AG10803 (cell line): ENCODE data around the gene MTHFS.
A peak's percentile ranks its signal among the peaks of the same experiment; 100 is the strongest.

ENCODE experiments used
- DNase-seq: peaks from one replicate; pipeline ENCODE4 v3.0.0; 2010; ENCODE audit warnings: low read depth
- H3K4me3 ChIP-seq: 2 replicates; pipeline ENCODE4 v1.5.1; 2011; ENCODE audit warnings: mild to moderate bottlenecking, low read length, control low read depth
- CTCF ChIP-seq: conservative IDR thresholded peaks from 2 replicates; pipeline ENCODE4 v1.5.1; 2011; ENCODE audit warnings: mild to moderate bottlenecking, low read length, control low read depth, inconsistent platforms

MTHFS gene

DNA sequence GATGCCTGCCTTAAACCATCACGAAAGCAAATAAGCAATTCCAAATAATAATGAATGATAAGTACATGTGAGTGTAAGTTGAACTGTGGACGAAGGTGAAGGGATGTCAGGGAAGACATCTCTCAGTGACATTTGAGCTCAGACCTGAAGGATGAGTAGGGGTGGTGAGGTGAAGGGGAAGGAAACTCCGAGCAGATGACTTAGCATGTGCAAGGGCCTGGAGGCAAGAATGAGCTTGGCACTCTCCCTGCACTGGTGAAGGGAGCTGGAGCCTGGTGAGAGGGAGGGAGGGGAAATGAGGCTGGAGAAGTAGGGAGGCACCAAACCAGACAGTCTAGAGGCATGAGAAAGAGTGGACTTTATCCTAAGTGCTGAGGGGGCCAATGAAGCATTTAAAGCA lies 84.3 kb downstream of the MTHFS start:
- TF ChIP-seq CTCF = no peak
- H3K4me3 ChIP-seq = no peak overlapping the region
- DNase-seq = no peak

GRCh38 chr15:79811406-79812405 lies 85.1 kb downstream of the MTHFS start:
- TF ChIP-seq CTCF = no peak
- peak; percentile 80 for DNase-seq

GRCh38 chr15:79804838-79805237 lies 92.0 kb downstream of the MTHFS start:
- peak; percentile 7 for DNase-seq
- no peak overlapping the region for H3K4me3 ChIP-seq
- no peak for TF ChIP-seq CTCF

More at GRCh38 chr15:79811406-79812405, 85.1 kb downstream of the MTHFS start:
- H3K4me3 ChIP-seq = no peak overlapping the region

DNA sequence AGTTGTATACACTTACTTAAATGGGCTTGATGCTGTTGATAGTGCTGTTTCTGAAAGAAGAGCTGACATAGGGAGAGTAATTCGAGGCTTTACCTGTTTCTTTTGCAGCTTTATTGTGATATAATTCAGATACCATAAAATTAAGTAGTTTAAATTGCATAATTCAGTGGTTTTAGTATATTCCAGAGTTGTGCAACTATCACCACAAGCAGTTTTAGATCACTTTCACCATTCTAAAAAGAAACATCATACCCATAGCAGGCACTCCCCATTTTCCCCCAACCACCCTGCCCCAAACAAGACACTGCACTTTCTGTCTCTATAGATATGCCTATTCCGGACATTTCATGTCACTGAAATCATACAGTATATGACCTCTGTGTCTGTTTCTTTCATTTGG lies 98.5 kb downstream of the MTHFS start:
- no peak overlapping the region for H3K4me3 ChIP-seq
- DNase-seq = peak; percentile 17
- TF ChIP-seq CTCF = no peak
